Measurements from ENCODE around the gene NAALAD2. TPM values are rescaled to one million over a fixed set of nuclear protein-coding genes. Genes with fewer than 3 reads are reported as not detected.

Gene NAALAD2
- total RNA-seq, 2 donors from 2014 or later: 3.3 to 8.8 TPM

DNA sequence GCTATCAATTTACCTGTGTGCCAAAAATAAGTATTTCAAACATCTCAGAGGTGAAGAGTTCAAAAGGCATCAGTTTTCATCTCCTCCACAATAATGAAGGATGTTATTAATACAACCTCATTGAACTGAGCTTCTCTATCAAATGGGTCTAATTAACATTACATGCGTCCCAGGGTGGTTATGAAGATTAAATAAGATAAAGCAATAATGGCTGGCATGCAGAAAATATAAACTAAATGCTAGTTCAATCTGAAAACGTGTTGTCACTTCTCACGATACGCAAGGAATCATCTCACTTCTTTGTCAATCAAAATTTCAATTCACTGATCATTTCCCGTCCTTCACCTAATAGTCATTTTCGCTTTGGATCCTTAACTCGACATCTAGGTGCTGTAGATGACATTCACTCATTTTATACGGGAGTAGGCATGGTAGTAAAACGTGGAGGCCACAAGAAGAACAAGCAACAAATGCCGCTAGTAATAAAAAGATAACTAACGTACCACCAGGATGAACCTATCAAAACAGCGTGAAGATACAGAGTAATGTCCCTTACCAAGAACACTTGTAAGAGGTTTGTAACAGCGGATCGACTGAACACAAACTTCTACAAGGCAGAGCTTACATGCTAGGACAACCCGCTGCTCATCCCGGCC, 87.5 kb downstream of the NAALAD2 start:
- no peaks in the 10 kb centered on the region for H3K27me3 ChIP-seq (ENCODE audit: control insufficient read depth, insufficient read depth, low read length, poor library complexity, severe bottlenecking)
- peak overlapping the region; percentile 76 for H3K9ac ChIP-seq (ENCODE audit: extremely low read depth, low read length, poor library complexity, severe bottlenecking)
- 5 to 6% methylated on average over 11 to 16 of the region's 16 CpGs for WGBS, 2 experiments (ENCODE audit: insufficient coverage in 1 of 2, insufficient read length in 1 of 2)
- H3K9me3 Mint-ChIP-seq: peaks cover 16% of the 10 kb centered on the region
- peak overlapping the region; percentile 86 for H3K27ac ChIP-seq (ENCODE audit: low read depth, low read length)
- H3K4me3 Mint-ChIP-seq: peak overlapping the region; percentile 92
- peaks cover 22% of the 10 kb centered on the region for H3K36me3 ChIP-seq (ENCODE audit: control insufficient read depth, insufficient read depth, low read length)
- TF ChIP-seq, protein P1, sequence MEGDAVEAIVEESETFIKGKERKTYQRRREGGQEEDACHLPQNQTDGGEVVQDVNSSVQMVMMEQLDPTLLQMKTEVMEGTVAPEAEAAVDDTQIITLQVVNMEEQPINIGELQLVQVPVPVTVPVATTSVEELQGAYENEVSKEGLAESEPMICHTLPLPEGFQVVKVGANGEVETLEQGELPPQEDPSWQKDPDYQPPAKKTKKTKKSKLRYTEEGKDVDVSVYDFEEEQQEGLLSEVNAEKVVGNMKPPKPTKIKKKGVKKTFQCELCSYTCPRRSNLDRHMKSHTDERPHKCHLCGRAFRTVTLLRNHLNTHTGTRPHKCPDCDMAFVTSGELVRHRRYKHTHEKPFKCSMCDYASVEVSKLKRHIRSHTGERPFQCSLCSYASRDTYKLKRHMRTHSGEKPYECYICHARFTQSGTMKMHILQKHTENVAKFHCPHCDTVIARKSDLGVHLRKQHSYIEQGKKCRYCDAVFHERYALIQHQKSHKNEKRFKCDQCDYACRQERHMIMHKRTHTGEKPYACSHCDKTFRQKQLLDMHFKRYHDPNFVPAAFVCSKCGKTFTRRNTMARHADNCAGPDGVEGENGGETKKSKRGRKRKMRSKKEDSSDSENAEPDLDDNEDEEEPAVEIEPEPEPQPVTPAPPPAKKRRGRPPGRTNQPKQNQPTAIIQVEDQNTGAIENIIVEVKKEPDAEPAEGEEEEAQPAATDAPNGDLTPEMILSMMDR (conservative IDR thresholded peaks at IDR 0.05): no peak
- H3K4me3 ChIP-seq (ENCODE audit: low read length): peak overlapping the region; percentile 93
- H3K4me1 Mint-ChIP-seq: peaks cover 25% of the 10 kb centered on the region
- H3K27me3 Mint-ChIP-seq (ENCODE audit: insufficient read depth): no peaks in the 10 kb centered on the region
- H3K36me3 Mint-ChIP-seq (ENCODE audit: low read depth): peaks cover 22% of the 10 kb centered on the region
- H3K9me3 ChIP-seq (ENCODE audit: control insufficient read depth, low read length): peaks cover 21% of the 10 kb centered on the region
- DNase-seq: no peak
- H3K4me1 ChIP-seq (ENCODE audit: control insufficient read depth, insufficient read depth, low read length): peaks cover 4% of the 10 kb centered on the region
- peak overlapping the region; percentile 97 for H3K27ac Mint-ChIP-seq

DNA sequence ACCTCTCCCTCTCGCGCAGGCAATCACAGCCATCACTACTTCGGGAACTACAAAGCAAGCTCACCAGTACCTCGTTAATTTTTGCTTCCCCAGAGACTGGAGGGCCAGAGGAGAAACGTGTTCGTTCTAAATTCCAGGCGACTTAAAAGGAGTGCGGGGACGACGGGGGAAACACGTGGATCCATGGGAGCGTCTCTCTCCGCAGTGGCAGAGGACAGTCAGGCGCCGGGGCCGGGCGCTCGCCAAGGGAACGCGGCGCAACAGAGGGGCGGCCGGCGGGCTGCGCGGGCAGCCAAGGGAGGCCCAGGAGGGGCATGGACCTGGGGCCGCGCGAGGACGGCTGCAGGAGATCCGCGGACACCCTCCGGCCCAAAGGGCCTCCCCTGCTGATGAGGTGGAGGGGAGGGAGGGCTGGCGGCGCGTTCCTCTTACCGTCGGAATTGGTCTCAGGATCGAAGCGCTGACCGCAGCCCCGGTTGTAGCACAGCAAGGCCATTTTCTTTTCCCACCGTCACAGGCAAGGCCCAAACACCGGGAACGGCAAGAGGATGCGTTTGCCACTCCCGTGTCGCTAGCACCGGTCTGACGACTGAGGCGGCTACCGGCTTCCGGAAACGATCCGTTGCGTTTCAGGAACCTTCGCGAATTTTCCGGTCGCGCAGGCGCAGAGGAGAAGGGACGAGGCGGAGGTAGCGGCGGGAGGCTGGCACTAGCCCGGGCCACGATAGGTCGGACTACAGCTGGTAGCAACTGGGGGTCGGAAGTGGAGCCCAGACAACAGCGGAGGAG, 88.2 kb downstream of the NAALAD2 start, which contains the start of gene CHORDC1:
Gene CHORDC1, minus strand, starts transcription at position 591 of the 789 bp plus-strand sequence. Its CDS starts 95 bp downstream, at position 496.
- H3K9me3 Mint-ChIP-seq: peaks cover 16% of the 10 kb centered on the region
- H3K36me3 Mint-ChIP-seq (ENCODE audit: low read depth): peaks cover 22% of the 10 kb centered on the region
- peak within 1 kb of the TSS; percentile 76 for H3K9ac ChIP-seq (ENCODE audit: extremely low read depth, low read length, poor library complexity, severe bottlenecking)
- H3K27me3 ChIP-seq (ENCODE audit: control insufficient read depth, insufficient read depth, low read length, poor library complexity, severe bottlenecking): no peaks in the 10 kb centered on the region
- peak within 1 kb of the TSS; percentile 86 for H3K27ac ChIP-seq (ENCODE audit: low read depth, low read length)
- 0 to 1% methylated on average over 28 to 69 of the region's 71 CpGs for WGBS, 2 experiments (ENCODE audit: insufficient coverage in 1 of 2, insufficient read length in 1 of 2)
- H3K27ac Mint-ChIP-seq: peak within 1 kb of the TSS; percentile 97
- peaks cover 19% of the 10 kb centered on the region for H3K36me3 ChIP-seq (ENCODE audit: control insufficient read depth, insufficient read depth, low read length)
- H3K4me3 Mint-ChIP-seq: peak within 1 kb of the TSS; percentile 92
- TF ChIP-seq, protein P1 (conservative IDR thresholded peaks at IDR 0.05): no peak
- peak; percentile 96 for DNase-seq
- peak within 1 kb of the TSS; percentile 93 for H3K4me3 ChIP-seq (ENCODE audit: low read length)
- H3K9me3 ChIP-seq (ENCODE audit: control insufficient read depth, low read length): peaks cover 21% of the 10 kb centered on the region
- H3K27me3 Mint-ChIP-seq (ENCODE audit: insufficient read depth): no peaks in the 10 kb centered on the region
- peaks cover 25% of the 10 kb centered on the region for H3K4me1 Mint-ChIP-seq
- H3K4me1 ChIP-seq (ENCODE audit: control insufficient read depth, insufficient read depth, low read length): peaks cover 4% of the 10 kb centered on the region

DNA sequence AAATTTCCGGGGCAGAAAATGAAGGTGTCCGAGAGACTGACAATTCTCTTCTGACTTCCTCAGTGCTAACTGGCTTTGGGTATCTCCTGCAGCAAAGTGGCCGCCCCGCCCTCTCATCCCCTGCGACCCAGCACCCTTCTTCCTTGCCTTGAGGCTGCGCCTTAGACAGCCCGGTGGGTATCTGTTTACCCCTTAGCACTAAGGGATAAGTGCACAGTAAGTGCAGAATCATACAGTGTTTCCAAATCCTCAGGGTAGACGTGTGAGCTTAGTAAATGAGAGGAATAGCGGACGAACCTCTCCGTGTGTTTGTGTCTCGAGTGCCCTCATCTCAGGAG, 88.8 kb downstream of the NAALAD2 start:
- H3K27ac Mint-ChIP-seq: peak overlapping the region; percentile 93
- peaks cover 22% of the 10 kb centered on the region for H3K36me3 Mint-ChIP-seq (ENCODE audit: low read depth)
- H3K4me1 Mint-ChIP-seq: peaks cover 25% of the 10 kb centered on the region
- peaks cover 19% of the 10 kb centered on the region for H3K36me3 ChIP-seq (ENCODE audit: control insufficient read depth, insufficient read depth, low read length)
- 0 to 3% methylated on average over 5 to 12 of the region's 12 CpGs for WGBS, 2 experiments (ENCODE audit: insufficient coverage in 1 of 2, insufficient read length in 1 of 2)
- H3K4me1 ChIP-seq (ENCODE audit: control insufficient read depth, insufficient read depth, low read length): peaks cover 4% of the 10 kb centered on the region
- H3K4me3 Mint-ChIP-seq: peak overlapping the region; percentile 92
- TF ChIP-seq, protein P1 (conservative IDR thresholded peaks at IDR 0.05): no peak
- DNase-seq: no peak
- peak overlapping the region; percentile 76 for H3K9ac ChIP-seq (ENCODE audit: extremely low read depth, low read length, poor library complexity, severe bottlenecking)
- no peaks in the 10 kb centered on the region for H3K27me3 ChIP-seq (ENCODE audit: control insufficient read depth, insufficient read depth, low read length, poor library complexity, severe bottlenecking)
- no peaks in the 10 kb centered on the region for H3K27me3 Mint-ChIP-seq (ENCODE audit: insufficient read depth)
- H3K9me3 Mint-ChIP-seq: peaks cover 16% of the 10 kb centered on the region
- H3K4me3 ChIP-seq (ENCODE audit: low read length): peak overlapping the region; percentile 93
- H3K9me3 ChIP-seq (ENCODE audit: control insufficient read depth, low read length): peaks cover 21% of the 10 kb centered on the region
- H3K27ac ChIP-seq (ENCODE audit: low read depth, low read length): peak overlapping the region; percentile 86

Data from endodermal cell (in vitro differentiated cells).